NCI-H1105 (cell line): ENCODE measurements around the gene TRIB2.

Source experiments
- DNase-seq: peaks from one replicate; lab custom pipeline; 2025; lab: John Stamatoyannopoulos, UW

Gene TRIB2

DNA sequence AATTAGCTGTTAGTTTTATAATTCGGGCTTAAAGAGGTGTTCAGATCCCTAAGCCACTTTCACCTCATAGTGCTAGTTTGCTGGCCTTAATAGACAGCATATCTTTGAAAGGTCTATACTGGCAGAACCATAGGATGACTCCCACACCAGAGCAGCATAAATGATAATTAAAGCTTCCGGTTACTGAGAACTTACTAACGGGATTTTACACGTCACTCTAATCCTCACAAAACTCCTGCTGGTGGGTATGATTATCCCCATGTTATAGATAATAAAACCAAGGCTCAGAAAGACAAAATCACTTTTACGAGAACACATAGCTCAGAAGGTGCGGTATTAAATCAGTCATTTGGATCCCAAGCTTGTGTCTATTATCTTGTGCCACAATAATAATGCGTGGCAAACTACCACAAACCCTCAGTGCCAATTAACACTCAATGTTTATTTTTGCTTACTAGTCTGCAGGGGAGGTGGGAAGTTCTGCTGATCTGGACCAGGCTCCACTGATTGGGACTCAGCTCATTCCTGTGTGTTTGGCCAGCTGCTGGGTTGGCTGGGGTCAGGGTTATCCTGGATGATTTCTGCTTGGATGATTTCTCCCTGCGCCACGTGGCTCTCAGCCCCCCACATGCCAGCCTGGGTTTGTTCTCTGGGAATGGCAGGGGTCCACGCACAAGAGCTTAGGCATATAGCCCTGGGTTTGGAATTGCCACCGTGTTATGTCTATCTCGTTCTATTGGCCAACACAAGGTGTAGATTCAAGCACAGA lies 62.3 kb downstream of the TRIB2 start:
- DNase-seq: no peak

DNA sequence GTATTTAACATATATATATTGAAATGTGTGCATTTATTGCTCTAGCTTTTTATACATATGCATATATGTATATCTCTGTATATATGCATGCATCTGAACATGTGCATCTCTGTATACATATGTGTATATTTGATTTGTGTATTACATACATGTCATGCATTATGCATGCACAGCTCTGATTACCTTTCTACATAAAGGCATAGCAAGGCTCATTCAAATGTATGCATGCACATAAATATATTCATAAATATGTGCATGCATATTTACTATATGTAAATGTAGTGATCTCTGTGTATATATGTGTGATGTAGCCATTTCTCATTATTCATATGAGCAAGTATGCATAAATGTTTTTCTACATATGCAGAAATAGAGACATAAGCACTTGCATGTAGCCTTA lies 64.6 kb downstream of the TRIB2 start:
- DNase-seq: no peak

DNA sequence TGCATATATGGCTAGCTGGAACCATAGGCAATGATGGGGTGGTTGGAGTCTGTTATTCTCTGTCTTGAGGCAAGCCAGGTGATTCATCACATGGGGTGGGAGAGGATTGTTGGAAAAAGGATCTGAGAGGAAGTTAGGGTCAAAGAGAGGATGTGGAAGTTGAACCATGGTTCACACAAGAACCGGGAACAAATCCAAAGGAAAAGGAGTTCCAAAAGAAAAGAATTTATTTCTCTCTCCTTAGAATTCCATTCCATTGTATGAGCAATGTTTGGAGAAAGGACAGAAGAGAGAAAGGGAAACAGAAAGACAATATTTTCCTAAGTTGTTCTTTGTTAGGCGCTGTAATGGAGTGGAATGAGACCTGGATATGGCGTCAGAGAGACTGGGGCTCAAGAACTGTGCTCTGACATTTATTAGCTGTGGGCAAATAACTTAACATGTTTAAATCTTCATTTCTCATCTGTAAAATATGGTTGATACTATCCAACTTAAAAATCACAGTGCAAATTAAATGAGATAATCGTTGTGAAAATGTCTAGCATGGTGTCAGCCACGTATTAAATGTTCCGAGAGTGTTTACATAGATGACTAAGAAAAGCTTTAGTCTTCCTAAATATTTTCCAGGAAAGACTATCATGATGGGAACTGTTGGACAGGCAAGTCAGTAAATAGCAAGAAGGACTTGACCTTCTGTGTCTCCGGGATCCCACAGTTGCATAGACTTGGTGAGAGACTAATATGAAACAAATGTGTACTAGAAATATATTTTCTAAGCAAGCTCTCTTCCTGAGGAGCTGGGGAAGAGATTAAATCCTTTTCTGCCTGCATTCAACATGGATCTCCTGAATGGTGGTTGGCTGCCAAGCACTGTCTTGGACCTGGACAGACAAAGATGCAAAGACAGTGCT lies 71.4 kb downstream of the TRIB2 start:
- no peak for DNase-seq

DNA sequence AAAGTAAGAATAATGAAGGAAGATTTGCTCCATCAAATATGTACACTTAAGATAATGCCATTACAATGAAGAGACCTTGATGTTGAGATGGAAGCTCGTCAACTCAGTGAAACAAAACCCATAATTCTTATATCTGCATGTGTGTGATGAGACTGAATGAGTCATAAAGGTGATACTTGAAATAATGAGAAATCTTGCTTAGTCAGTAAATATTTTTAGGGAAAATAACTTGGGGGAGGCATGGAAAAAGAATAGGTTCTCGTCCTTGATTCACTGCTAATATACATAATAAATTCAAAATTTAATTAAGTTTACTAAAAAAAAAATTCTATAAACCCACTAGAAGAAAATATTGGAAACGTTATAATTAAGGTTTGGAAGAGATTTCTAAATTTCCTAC lies 75.2 kb downstream of the TRIB2 start:
- DNase-seq: no peak
